ENCODE measurements around the gene EGF.

- TF ChIP-seq, protein P1, sequence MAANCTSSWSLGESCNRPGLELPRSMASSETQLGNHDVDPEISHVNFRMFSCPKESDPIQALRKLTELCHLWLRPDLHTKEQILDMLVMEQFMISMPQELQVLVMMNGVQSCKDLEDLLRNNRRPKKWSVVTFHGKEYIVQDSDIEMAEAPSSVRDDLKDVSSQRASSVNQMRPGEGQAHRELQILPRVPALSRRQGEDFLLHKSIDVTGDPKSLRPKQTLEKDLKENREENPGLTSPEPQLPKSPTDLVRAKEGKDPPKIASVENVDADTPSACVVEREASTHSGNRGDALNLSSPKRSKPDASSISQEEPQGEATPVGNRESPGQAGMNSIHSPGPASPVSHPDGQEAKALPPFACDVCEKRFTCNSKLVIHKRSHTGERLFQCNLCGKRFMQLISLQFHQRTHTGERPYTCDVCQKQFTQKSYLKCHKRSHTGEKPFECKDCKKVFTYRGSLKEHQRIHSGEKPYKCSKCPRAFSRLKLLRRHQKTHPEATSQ (tag by site-specific recombination; IDR thresholded peaks at IDR 0.05) = no peak
- TF ChIP-seq, protein P2, sequence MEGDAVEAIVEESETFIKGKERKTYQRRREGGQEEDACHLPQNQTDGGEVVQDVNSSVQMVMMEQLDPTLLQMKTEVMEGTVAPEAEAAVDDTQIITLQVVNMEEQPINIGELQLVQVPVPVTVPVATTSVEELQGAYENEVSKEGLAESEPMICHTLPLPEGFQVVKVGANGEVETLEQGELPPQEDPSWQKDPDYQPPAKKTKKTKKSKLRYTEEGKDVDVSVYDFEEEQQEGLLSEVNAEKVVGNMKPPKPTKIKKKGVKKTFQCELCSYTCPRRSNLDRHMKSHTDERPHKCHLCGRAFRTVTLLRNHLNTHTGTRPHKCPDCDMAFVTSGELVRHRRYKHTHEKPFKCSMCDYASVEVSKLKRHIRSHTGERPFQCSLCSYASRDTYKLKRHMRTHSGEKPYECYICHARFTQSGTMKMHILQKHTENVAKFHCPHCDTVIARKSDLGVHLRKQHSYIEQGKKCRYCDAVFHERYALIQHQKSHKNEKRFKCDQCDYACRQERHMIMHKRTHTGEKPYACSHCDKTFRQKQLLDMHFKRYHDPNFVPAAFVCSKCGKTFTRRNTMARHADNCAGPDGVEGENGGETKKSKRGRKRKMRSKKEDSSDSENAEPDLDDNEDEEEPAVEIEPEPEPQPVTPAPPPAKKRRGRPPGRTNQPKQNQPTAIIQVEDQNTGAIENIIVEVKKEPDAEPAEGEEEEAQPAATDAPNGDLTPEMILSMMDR (tag by site-specific recombination; IDR thresholded peaks at IDR 0.05) = no peak
- TF ChIP-seq REST (tag by site-specific recombination; IDR thresholded peaks at IDR 0.05) (no peak), ZNF707 (tag by site-specific recombination; IDR thresholded peaks at IDR 0.05) (no peak), ZNF555 (tag by site-specific recombination; conservative IDR thresholded peaks at IDR 0.05) (no peak), ZNF10 (tag by site-specific recombination; IDR thresholded peaks at IDR 0.05) (no peak), PBX3 (CRISPR knock-in tag; IDR thresholded peaks at IDR 0.05) (no peak), SETDB1 (IDR thresholded peaks at IDR 0.05; ENCODE audit: insufficient read length, low read length) (no peak), ZNF423 (tag by site-specific recombination; IDR thresholded peaks at IDR 0.05) (no peak), MEIS1 (CRISPR knock-in tag; IDR thresholded peaks at IDR 0.05; ENCODE audit: borderline replicate concordance) (no peak), ZNF292 (tag by site-specific recombination; IDR thresholded peaks at IDR 0.05; ENCODE audit: borderline replicate concordance, low read depth) (no peak)
These were observed 107.5 kb downstream of the EGF start for GRCh38 chr4:110020139-110020538.
